Activated CD8-positive, alpha-beta T cell treated with anti-CD3 and anti-CD28 coated beads for 36 hours (primary cell): Measurements from ENCODE around the gene CLEC14A. TPM values are rescaled to one million over a fixed set of nuclear protein-coding genes. Genes with fewer than 3 reads are reported as not detected.
A peak's percentile ranks its signal among the peaks of the same experiment; 100 is the strongest.

Experiments
- ATAC-seq: fragments of 200-7000 bp; cut with Tn5 transposase; one replicate; pipeline ENCODE4 v1.10.0; 2021; ENCODE audit warnings: mild to moderate bottlenecking, moderate library complexity
- CTCF ChIA-PET: fragments of 350-600 bp; sonication (Branson Sonifier 250); formaldehyde crosslinking; loops from one replicate; lab custom pipeline; 2021; ENCODE audit warnings: antibody characterized with exemption; lab: Charles Lee
- POLR2A ChIA-PET: fragments of 350-600 bp; sonication (Branson Sonifier 250); formaldehyde crosslinking; loops from one replicate; lab custom pipeline; 2021; ENCODE audit warnings: antibody characterized with exemption; lab: Charles Lee
- DNase-seq: peaks from one replicate; pipeline ENCODE4 v3.0.0-alpha.2; 2020
- H3K27ac Mint-ChIP-seq: one replicate; pipeline ENCODE4 v1.8.0; 2021; ENCODE audit warnings: mild to moderate bottlenecking, mixed read lengths
- H3K27me3 Mint-ChIP-seq: one replicate; pipeline ENCODE4 v1.8.0; 2021; ENCODE audit warnings: mixed read lengths
- H3K36me3 Mint-ChIP-seq: one replicate; pipeline ENCODE4 v1.8.0; 2021; ENCODE audit warnings: low read depth, mixed read lengths
- H3K4me1 Mint-ChIP-seq: one replicate; pipeline ENCODE4 v1.8.0; 2021; ENCODE audit warnings: low read depth, mixed read lengths
- H3K4me3 Mint-ChIP-seq: one replicate; pipeline ENCODE4 v1.8.0; 2021; ENCODE audit warnings: mild to moderate bottlenecking, moderate library complexity, mixed read lengths
- H3K9me3 Mint-ChIP-seq: one replicate; pipeline ENCODE4 v1.8.0; 2021; ENCODE audit warnings: mixed read lengths
- intact Hi-C: fragments of 100-400 bp; cut with micrococcal nuclease; formaldehyde crosslinking; loops from one replicate; pipeline ENCODE4 v1.10.0; 2022
- total RNA-seq, 2 experiments: library from RNA; stranded (reverse); gene quantifications; one replicate each; pipeline ENCODE4 v1.2.3, GENCODE V29; 2021
- TF ChIP-seq, protein P1 (sequence below): fragments of 200-600 bp; IDR thresholded peaks from one replicate; pipeline ENCODE4 v1.8.0; 2022; ENCODE audit warnings: antibody characterized with exemption, mild to moderate bottlenecking

The CLEC14A gene
- total RNA-seq, 2 experiments from 2014 or later: not detected

DNA sequence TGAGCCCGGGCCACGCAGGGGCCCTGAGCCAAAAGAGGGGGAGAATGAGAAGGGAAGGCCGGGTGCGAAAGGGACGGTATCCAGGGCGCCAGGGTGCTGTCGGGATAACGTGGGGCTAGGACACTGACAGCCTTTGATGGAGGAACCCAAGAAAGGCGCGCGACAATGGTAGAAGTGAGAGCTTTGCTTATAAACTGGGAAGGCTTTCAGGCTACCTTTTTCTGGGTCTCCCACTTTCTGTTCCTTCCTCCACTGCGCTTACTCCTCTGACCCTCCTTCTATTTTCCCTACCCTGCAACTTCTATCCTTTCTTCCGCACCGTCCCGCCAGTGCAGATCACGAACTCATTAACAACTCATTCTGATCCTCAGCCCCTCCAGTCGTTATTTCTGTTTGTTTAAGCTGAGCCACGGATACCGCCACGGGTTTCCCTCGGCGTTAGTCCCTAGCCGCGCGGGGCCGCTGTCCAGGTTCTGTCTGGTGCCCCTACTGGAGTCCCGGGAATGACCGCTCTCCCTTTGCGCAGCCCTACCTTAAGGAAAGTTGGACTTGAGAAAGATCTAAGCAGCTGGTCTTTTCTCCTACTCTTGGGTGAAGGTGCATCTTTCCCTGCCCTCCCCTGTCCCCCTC lies 45.2 kb downstream of the CLEC14A start:
- intact Hi-C loops: no loop called here
- ATAC-seq (no peak), DNase-seq (no peak)
- CTCF ChIA-PET: no interaction called here
- no peak overlapping the region for H3K27ac Mint-ChIP-seq
- H3K4me1 Mint-ChIP-seq: peaks cover 23% of the 10 kb centered on the region
- POLR2A ChIA-PET: no interaction called here
- no peaks in the 10 kb centered on the region for H3K36me3 Mint-ChIP-seq
- no peaks in the 10 kb centered on the region for H3K9me3 Mint-ChIP-seq
- H3K4me3 Mint-ChIP-seq: no peak overlapping the region
- TF ChIP-seq, protein P1, sequence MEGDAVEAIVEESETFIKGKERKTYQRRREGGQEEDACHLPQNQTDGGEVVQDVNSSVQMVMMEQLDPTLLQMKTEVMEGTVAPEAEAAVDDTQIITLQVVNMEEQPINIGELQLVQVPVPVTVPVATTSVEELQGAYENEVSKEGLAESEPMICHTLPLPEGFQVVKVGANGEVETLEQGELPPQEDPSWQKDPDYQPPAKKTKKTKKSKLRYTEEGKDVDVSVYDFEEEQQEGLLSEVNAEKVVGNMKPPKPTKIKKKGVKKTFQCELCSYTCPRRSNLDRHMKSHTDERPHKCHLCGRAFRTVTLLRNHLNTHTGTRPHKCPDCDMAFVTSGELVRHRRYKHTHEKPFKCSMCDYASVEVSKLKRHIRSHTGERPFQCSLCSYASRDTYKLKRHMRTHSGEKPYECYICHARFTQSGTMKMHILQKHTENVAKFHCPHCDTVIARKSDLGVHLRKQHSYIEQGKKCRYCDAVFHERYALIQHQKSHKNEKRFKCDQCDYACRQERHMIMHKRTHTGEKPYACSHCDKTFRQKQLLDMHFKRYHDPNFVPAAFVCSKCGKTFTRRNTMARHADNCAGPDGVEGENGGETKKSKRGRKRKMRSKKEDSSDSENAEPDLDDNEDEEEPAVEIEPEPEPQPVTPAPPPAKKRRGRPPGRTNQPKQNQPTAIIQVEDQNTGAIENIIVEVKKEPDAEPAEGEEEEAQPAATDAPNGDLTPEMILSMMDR: no peak
- H3K27me3 Mint-ChIP-seq: peaks cover 58% of the 10 kb centered on the region

DNA sequence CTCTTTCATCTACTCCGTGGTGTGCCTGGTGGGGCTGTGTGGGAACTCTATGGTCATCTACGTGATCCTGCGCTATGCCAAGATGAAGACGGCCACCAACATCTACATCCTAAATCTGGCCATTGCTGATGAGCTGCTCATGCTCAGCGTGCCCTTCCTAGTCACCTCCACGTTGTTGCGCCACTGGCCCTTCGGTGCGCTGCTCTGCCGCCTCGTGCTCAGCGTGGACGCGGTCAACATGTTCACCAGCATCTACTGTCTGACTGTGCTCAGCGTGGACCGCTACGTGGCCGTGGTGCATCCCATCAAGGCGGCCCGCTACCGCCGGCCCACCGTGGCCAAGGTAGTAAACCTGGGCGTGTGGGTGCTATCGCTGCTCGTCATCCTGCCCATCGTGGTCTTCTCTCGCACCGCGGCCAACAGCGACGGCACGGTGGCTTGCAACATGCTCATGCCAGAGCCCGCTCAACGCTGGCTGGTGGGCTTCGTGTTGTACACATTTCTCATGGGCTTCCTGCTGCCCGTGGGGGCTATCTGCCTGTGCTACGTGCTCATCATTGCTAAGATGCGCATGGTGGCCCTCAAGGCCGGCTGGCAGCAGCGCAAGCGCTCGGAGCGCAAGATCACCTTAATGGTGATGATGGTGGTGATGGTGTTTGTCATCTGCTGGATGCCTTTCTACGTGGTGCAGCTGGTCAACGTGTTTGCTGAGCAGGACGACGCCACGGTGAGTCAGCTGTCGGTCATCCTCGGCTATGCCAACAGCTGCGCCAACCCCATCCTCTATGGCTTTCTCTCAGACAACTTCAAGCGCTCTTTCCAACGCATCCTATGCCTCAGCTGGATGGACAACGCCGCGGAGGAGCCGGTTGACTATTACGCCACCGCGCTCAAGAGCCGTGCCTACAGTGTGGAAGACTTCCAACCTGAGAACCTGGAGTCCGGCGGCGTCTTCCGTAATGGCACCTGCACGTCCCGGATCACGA lies 46.0 kb downstream of the CLEC14A start:
- peak; percentile 10 for DNase-seq
- ChIA-PET CTCF (interaction anchor here (2.8 kb wide), 1 partner anchor 12 kb away, joined by 14 read pairs; no protein-coding TSS in a partner anchor), POLR2A (no interaction called here)
- Mint-ChIP-seq H3K36me3 (no peaks in the 10 kb centered on the region), H3K27me3 (peaks cover 59% of the 10 kb centered on the region), H3K9me3 (no peaks in the 10 kb centered on the region), H3K27ac (no peak overlapping the region), H3K4me1 (peaks cover 23% of the 10 kb centered on the region), H3K4me3 (no peak overlapping the region)
- ATAC-seq: no peak
- intact Hi-C loops: no loop called here
- TF ChIP-seq, protein P1: no peak

DNA sequence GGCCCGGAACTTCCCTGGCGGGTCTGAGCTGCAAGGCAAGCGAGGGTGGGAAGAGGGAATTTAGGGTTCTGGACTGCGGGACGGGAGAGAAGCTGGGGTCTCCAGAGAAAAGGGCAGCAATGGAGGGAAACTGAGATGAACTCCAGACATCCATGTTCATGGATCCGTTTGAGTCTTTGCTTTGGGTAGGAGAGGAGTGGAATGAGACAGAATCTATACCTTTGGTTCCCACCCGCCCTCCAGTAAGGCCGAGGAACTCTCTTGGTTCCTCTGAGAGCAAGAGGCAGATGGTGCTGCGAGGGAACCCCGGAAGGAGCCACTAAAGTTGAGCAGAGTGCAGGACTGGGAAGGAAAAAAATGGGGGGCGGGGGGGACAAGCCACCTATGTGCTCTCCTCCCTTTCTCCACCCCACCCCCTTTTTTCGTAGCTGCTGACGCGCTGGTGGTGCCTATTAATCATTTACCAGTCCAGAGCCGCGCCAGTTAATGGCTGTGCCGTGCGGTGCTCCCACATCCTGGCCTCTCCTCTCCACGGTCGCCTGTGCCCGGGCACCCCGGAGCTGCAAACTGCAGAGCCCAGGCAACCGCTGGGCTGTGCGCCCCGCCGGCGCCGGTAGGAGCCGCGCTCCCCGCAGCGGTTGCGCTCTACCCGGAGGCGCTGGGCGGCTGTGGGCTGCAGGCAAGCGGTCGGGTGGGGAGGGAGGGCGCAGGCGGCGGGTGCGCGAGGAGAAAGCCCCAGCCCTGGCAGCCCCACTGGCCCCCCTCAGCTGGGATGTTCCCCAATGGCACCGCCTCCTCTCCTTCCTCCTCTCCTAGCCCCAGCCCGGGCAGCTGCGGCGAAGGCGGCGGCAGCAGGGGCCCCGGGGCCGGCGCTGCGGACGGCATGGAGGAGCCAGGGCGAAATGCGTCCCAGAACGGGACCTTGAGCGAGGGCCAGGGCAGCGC lies 47.0 kb downstream of the CLEC14A start:
- peak; percentile 11 for DNase-seq
- Mint-ChIP-seq H3K27ac (no peak overlapping the region), H3K4me1 (peaks cover 23% of the 10 kb centered on the region), H3K36me3 (no peaks in the 10 kb centered on the region), H3K27me3 (peaks cover 58% of the 10 kb centered on the region), H3K9me3 (no peaks in the 10 kb centered on the region), H3K4me3 (peak overlapping the region; percentile 20)
- ATAC-seq: peak; percentile 61
- POLR2A ChIA-PET: interaction anchor here (1.0 kb wide), 1 partner anchor 9 kb away, joined by 3 read pairs; no protein-coding TSS in a partner anchor
- intact Hi-C loops: no loop called here
- CTCF ChIA-PET: interaction anchor here (2.8 kb wide), 1 partner anchor 11 kb away, joined by 14 read pairs; no protein-coding TSS in a partner anchor
- TF ChIP-seq, protein P1: no peak

DNA sequence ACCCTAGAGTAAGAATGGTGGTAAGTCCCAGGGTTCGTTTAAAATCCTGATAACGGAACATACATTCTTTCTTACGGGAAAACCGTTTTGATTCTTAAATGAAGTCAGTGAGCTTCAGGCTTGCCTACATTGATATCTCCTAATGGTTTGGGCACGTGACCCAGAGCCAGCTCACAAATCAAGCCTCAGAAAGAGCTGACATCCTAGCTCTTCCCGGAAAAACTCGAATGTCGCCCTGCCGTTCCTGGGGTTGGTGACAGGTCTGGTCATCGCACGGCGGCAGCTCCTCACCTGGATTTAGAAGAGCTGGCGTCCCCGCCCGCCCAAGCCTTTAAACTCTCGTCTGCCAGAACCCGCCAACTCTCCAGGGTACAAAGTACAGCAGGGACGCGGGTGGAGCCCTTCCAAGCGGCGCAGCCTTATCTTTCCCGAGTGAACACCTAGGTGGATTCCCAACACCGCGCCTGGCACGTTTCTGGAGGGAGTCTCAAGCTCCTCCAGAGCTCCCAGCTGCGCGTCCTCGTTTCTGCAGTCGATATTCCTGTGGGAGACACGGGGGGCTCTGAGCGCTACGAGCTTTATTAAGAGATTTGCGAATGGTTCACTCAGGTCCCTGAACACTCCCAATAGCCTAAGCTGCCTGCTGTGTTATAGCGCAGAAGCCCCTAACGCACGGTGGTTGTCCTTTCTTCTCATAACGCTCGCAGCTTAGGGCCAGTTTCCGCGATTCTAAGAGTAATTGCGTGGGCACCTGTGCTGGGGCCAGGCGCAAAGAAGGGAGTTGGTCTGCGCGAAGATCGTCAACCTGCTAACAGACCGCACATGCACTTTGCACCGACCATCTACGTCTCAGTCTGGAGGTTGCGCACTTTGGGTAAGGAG lies 47.9 kb downstream of the CLEC14A start, which contains the start of gene SSTR1:
Gene SSTR1 (plus strand): TSS at position 169 of the 882 bp plus-strand sequence. CDS start 1,486 bp downstream, outside the sequence.
- no peaks in the 10 kb centered on the region for H3K36me3 Mint-ChIP-seq
- H3K4me1 Mint-ChIP-seq: peaks cover 23% of the 10 kb centered on the region
- TF ChIP-seq, protein P1: no peak
- intact Hi-C loops: no loop called here
- no peak for ATAC-seq
- no peak within 1 kb of the TSS for H3K27ac Mint-ChIP-seq
- POLR2A ChIA-PET: interaction anchor here (1.0 kb wide), 1 partner anchor 9 kb away, joined by 3 read pairs; no protein-coding TSS in a partner anchor
- peak within 1 kb of the TSS; percentile 20 for H3K4me3 Mint-ChIP-seq
- peaks cover 51% of the 10 kb centered on the region for H3K27me3 Mint-ChIP-seq
- CTCF ChIA-PET: interaction anchor here (2.8 kb wide), 1 partner anchor 10 kb away, joined by 14 read pairs; no protein-coding TSS in a partner anchor
- H3K9me3 Mint-ChIP-seq: no peaks in the 10 kb centered on the region
- DNase-seq: peak; percentile 12
